CD4-positive, alpha-beta T cell (primary cell): ENCODE results near the gene IFNA4. TPM values are rescaled to one million over a fixed set of nuclear protein-coding genes. Genes with fewer than 3 reads are reported as not detected.
"Not testable (repeated sequence)": the region's sequence is repeated elsewhere in the genome, so short reads cannot be mapped to it uniquely, and the experiment has no call there.

Experiments
- ATAC-seq: fragments of 200-7000 bp; cut with Tn5 transposase; one replicate; pipeline ENCODE4 v1.10.0; 2022; ENCODE audit warnings: mild to moderate bottlenecking; ENCODE audit not compliant: poor library complexity
- CTCF ChIA-PET: fragments of 350-600 bp; sonication (Branson Sonifier 250); formaldehyde crosslinking; loops from one replicate; lab custom pipeline; 2021; ENCODE audit warnings: antibody characterized with exemption, inconsistent platforms; lab: Charles Lee
- POLR2A ChIA-PET: fragments of 350-600 bp; sonication (Branson Sonifier 250); formaldehyde crosslinking; loops from one replicate; lab custom pipeline; 2021; ENCODE audit warnings: antibody characterized with exemption, inconsistent platforms; lab: Charles Lee
- DNase-seq, 14 experiments: peaks; one replicate each; pipeline ENCODE4 v3.0.0-alpha.2; 2013 to 2020; ENCODE audit warnings: mixed read lengths in 2 of 14
- H3K27ac ChIP-seq, 2 donors: one replicate each; pipeline versions ENCODE4 v1.5.1 to v1.7.0; 2013; ENCODE audit warnings: low read length in 2 of 2, low read depth in 1 of 2, mild to moderate bottlenecking in 1 of 2
- H3K27me3 ChIP-seq, 2 experiments: 1 replicate in 1 of 2; 2 replicates in 1 of 2; pipeline versions ENCODE4 v1.6.1 to v1.7.0; 2013; ENCODE audit warnings: low read length in 2 of 2, control low read depth in 1 of 2, mild to moderate bottlenecking in 1 of 2, moderate library complexity in 1 of 2; ENCODE audit not compliant: insufficient read depth in 2 of 2, control insufficient read depth in 1 of 2
- H3K36me3 ChIP-seq: one replicate; pipeline ENCODE4 v1.6.1; 2013; ENCODE audit warnings: low read length, control low read depth; ENCODE audit not compliant: insufficient read depth
- H3K4me1 ChIP-seq: one replicate; pipeline ENCODE4 v1.6.1; 2013; ENCODE audit warnings: low read length, control low read depth; ENCODE audit not compliant: insufficient read depth
- H3K4me3 ChIP-seq: one replicate; pipeline ENCODE4 v1.5.1; 2013; ENCODE audit warnings: mild to moderate bottlenecking, low read length, moderate library complexity
- H3K9me3 ChIP-seq, 2 experiments: 1 replicate in 1 of 2; 2 replicates in 1 of 2; pipeline versions ENCODE4 v1.6.1 to v1.7.0; 2013; ENCODE audit warnings: low read length in 2 of 2, mild to moderate bottlenecking in 2 of 2, control low read depth in 1 of 2, moderate library complexity in 1 of 2; ENCODE audit not compliant: control insufficient read depth in 1 of 2, insufficient read depth in 1 of 2
- H3K27ac Mint-ChIP-seq: one replicate; pipeline ENCODE4 v1.8.0; 2020; ENCODE audit warnings: mixed read lengths
- H3K27me3 Mint-ChIP-seq: one replicate; pipeline ENCODE4 v1.8.0; 2021; ENCODE audit warnings: mixed read lengths
- H3K36me3 Mint-ChIP-seq: one replicate; pipeline ENCODE4 v1.8.0; 2021; ENCODE audit warnings: low read depth, mixed read lengths
- H3K4me1 Mint-ChIP-seq: one replicate; pipeline ENCODE4 v1.8.0; 2021; ENCODE audit warnings: low read depth, mixed read lengths
- H3K4me3 Mint-ChIP-seq: one replicate; pipeline ENCODE4 v1.8.0; 2020; ENCODE audit warnings: mild to moderate bottlenecking, mixed read lengths
- H3K9me3 Mint-ChIP-seq: one replicate; pipeline ENCODE4 v1.8.0; 2020; ENCODE audit warnings: mixed read lengths
- CTCF ChIP-seq: fragments of 200-600 bp; IDR thresholded peaks from one replicate; pipeline ENCODE4 v1.8.0; 2022; ENCODE audit warnings: antibody characterized with exemption, mild to moderate bottlenecking
- intact Hi-C, 2 experiments: fragments of 100-400 bp; cut with DNase I in 1 of 2; cut with micrococcal nuclease in 1 of 2; formaldehyde crosslinking; loops; one replicate each; pipeline versions ENCODE4 v1.15.1 to v1.9.0; 2023 to 2025; cut with DNase I, micrococcal nuclease
- total RNA-seq, 174 experiments: library from RNA in 2 of 174; stranded (reverse) in 2 of 174; gene quantifications; one replicate each; pipeline ENCODE4 v1.2.3 and lab custom pipeline; 2021 to 2026

Gene IFNA4
- total RNA-seq, 2 experiments from 2014 or later: not detected

DNA sequence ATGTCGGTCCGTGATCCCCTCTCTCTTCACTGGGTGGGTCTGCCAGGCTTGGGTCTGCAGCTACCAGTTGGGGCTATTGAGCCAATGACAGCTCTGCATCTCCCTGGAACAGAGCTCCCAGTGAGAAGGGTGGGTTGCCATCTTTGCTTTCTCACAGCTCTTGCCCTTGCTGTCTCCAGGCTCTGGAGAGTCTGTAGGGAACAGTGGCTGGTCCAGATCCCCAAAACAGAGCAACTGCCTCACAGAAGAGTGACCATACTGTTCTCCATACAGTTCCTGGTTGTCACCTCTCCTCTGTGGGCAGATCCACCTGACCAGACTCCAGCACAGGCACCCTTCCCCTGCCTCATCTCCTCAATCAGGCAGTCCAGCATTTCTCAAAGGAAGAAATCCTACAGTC, 45.9 kb upstream of the IFNA4 start:
- Mint-ChIP-seq H3K36me3 (no peaks in the 10 kb centered on the region), H3K4me3 (no peak overlapping the region), H3K27ac (no peak overlapping the region), H3K9me3 (no peaks in the 10 kb centered on the region), H3K4me1 (peaks cover 20% of the 10 kb centered on the region), H3K27me3 (no peaks in the 10 kb centered on the region)
- Histone ChIP-seq H3K27ac (no peak overlapping the region), H3K4me3 (no peak overlapping the region), H3K36me3 (no peaks in the 10 kb centered on the region), H3K4me1 (no peaks in the 10 kb centered on the region), H3K9me3 (no peaks in the 10 kb centered on the region), H3K27me3 (no peaks in the 10 kb centered on the region)
- intact Hi-C loops: loop anchor here in 1 of 2 experiments (5.0 kb wide), 1 partner anchor 559 kb away; no protein-coding TSS in a partner anchor
- ChIA-PET POLR2A (no interaction called here), CTCF (no interaction called here)
- ATAC-seq (no peak), DNase-seq (no peak)
- no peak for TF ChIP-seq CTCF

DNA sequence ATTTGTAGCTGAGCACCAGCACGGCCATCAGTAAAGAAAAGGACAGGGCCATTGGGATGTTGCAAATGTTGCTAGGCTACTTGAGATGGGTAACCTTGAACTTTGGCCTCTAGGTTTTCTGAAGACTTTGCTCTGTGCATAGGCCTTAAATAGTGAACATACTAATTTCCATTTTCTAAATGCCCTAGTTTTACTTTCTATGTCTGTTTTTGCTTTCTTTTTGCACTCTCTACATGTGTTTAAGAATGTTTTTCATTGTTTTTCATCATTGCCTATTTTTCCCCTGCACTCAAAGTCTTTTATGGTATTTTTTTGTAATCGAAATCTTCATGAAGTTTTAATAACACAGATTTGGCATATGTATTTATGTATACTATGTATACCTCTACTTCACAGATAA, 40.7 kb upstream of the IFNA4 start, which contains the start of gene IFNA17:
IFNA17 (minus strand) TSS at position 101 of the 400 bp plus-strand sequence; CDS start at position 52, 49 bp downstream.
- Histone ChIP-seq H3K4me3 (no peak within 1 kb of the TSS), H3K4me1 (no peaks in the 10 kb centered on the region), H3K36me3 (no peaks in the 10 kb centered on the region), H3K9me3 (no peaks in the 10 kb centered on the region), H3K27me3 (no peaks in the 10 kb centered on the region), H3K27ac (no peak within 1 kb of the TSS)
- ATAC-seq (no peak), DNase-seq (no peak)
- Mint-ChIP-seq H3K4me1 (no peaks in the 10 kb centered on the region), H3K9me3 (no peaks in the 10 kb centered on the region), H3K27ac (no peak within 1 kb of the TSS), H3K36me3 (no peaks in the 10 kb centered on the region), H3K27me3 (no peaks in the 10 kb centered on the region), H3K4me3 (no peak within 1 kb of the TSS)
- intact Hi-C loops: no loop called here
- CTCF ChIA-PET: interaction anchor here (0.6 kb wide), 1 partner anchor 91 kb away, joined by 3 read pairs; no protein-coding TSS in a partner anchor
- POLR2A ChIA-PET: no interaction called here
- TF ChIP-seq CTCF: no peak

DNA sequence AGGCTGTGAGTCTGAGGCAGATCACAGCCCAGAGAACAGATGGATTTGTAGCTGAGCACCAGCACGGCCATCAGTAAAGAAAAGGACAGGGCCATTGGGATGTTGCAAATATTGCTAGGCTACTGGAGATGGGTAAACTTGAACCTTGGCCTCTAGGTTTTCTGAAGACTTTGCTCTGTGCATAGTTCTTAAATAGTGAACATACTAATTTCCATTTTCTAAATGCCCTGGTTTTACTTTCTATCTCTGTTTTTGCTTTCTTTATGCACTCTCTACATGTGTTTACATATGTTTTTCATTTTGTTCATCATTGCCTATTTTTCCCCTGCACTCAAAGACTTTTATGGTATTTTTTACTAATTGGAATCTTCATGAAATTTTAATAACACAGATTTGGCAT, 29.8 kb upstream of the IFNA4 start, which contains the start of gene IFNA16:
IFNA16 (minus strand) TSS at position 101 of the 400 bp plus-strand sequence; CDS start at position 95, 6 bp downstream.
- ATAC-seq, H3K9me3 ChIP-seq, H3K9me3 Mint-ChIP-seq, H3K36me3 ChIP-seq, H3K4me3 ChIP-seq, H3K27ac Mint-ChIP-seq, POLR2A ChIA-PET, H3K4me1 Mint-ChIP-seq, DNase-seq, H3K27ac ChIP-seq, CTCF ChIA-PET, H3K27me3 ChIP-seq, H3K4me3 Mint-ChIP-seq, intact Hi-C loops, H3K4me1 ChIP-seq, H3K36me3 Mint-ChIP-seq: not testable (repeated sequence)
- H3K27me3 Mint-ChIP-seq: peaks cover 31% of the 10 kb centered on the region
